Lung microvascular endothelial cell (primary cell): ENCODE data around the gene JKAMP. TPM values are rescaled to one million over a fixed set of nuclear protein-coding genes. Genes with fewer than 3 reads are reported as not detected.

ENCODE experiments used
- DNase-seq, 2 donors: peaks; one replicate each; pipeline versions ENCODE4 v3.0.0 to v3.0.0-alpha.2; 2010; ENCODE audit warnings: low read depth in 2 of 2
- total RNA-seq: library from RNA; depleted of rRNA; stranded (reverse); fragments of >200 nt; gene quantifications from 2 replicates; pipeline ENCODE4 v1.2.1, GENCODE V29; 2014

Gene JKAMP
- total RNA-seq, 1 donor from 2014 or later = 40.5 TPM

GRCh38 chr14:59537476-59537875 is 53.2 kb downstream of the JKAMP start:
- no peak for DNase-seq

- no peak for DNase-seq
These were observed 54.6 kb downstream of the JKAMP start for GRCh38 chr14:59538936-59539335.

GRCh38 chr14:59540852-59541251 is 56.5 kb downstream of the JKAMP start:
- no peak for DNase-seq

GRCh38 chr14:59541731-59542130 is 57.4 kb downstream of the JKAMP start:
- DNase-seq = no peak

GRCh38 chr14:59543873-59544272 is 59.6 kb downstream of the JKAMP start:
- DNase-seq = no peak

GRCh38 chr14:59547310-59547709 is 63.0 kb downstream of the JKAMP start:
- no peak for DNase-seq

Other genes with a start within 250 kb of the JKAMP start
- 0.22 and 0.40 TPM in 2 replicates for gene GPR135, start 19.1 kb upstream of the JKAMP start, total RNA-seq
- 11.8 and 15.1 TPM in 2 replicates for gene L3HYPDH, start 109 bp upstream of the JKAMP start, total RNA-seq
- not detected in 2 replicates for gene CCDC175, start 92.3 kb downstream of the JKAMP start, total RNA-seq